ENCODE results near the gene DGKD.

DNA sequence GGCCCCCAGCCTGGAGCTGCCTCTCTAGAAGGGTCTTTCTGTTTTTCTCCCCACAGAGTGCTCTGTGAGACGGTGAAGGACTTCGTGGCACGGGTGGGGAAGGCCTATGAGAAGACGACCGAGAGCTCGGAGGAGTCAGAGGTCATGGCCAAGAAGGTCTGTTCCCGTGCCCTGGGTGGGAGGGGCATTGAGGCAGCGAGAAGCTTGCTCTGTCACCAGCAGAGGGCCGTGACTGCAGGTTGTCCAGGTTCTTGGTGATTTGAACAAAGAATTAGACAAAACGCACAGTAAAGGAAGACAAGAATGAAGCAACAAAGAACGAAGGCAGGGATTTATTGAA, 93.9 kb downstream of the DGKD start:
- TF ChIP-seq, protein P1, sequence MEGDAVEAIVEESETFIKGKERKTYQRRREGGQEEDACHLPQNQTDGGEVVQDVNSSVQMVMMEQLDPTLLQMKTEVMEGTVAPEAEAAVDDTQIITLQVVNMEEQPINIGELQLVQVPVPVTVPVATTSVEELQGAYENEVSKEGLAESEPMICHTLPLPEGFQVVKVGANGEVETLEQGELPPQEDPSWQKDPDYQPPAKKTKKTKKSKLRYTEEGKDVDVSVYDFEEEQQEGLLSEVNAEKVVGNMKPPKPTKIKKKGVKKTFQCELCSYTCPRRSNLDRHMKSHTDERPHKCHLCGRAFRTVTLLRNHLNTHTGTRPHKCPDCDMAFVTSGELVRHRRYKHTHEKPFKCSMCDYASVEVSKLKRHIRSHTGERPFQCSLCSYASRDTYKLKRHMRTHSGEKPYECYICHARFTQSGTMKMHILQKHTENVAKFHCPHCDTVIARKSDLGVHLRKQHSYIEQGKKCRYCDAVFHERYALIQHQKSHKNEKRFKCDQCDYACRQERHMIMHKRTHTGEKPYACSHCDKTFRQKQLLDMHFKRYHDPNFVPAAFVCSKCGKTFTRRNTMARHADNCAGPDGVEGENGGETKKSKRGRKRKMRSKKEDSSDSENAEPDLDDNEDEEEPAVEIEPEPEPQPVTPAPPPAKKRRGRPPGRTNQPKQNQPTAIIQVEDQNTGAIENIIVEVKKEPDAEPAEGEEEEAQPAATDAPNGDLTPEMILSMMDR (IDR thresholded peaks at IDR 0.05), result no peak
- TF ChIP-seq EP300 (IDR thresholded peaks at IDR 0.05) (no peak), POLR2A (IDR thresholded peaks at IDR 0.05) (no peak), POLR2AphosphoS5 (IDR thresholded peaks at IDR 0.05) (no peak)

Measured in suprapubic skin (tissue), 4 donors.